Adipocyte (in vitro differentiated cells): Measurements from ENCODE around the gene ARHGAP19.

ENCODE experiments used
- DNase-seq: peaks from one replicate; pipeline ENCODE4 v3.0.0-alpha.2; 2015; ENCODE audit warnings: low read depth
- H3K27me3 ChIP-seq: replicated peaks from 2 replicates; pipeline ENCODE4 v1.7.0; 2013; ENCODE audit warnings: mild to moderate bottlenecking, low read length, moderate library complexity; ENCODE audit not compliant: control insufficient read depth, insufficient read depth
- H3K36me3 ChIP-seq: 2 replicates; pipeline ENCODE4 v1.7.0; 2013; ENCODE audit warnings: low read length, mild to moderate bottlenecking, moderate library complexity; ENCODE audit not compliant: control insufficient read depth, insufficient read depth, severe bottlenecking
- H3K4me1 ChIP-seq: 2 replicates; pipeline ENCODE4 v1.7.0; 2013; ENCODE audit warnings: mild to moderate bottlenecking, low read length, moderate library complexity; ENCODE audit not compliant: control insufficient read depth, insufficient read depth
- H3K4me3 ChIP-seq: 2 replicates; pipeline ENCODE4 v1.7.0; 2013; ENCODE audit warnings: mild to moderate bottlenecking, low read length, moderate library complexity
- H3K9ac ChIP-seq: 2 replicates; pipeline ENCODE4 v1.7.0; 2013; ENCODE audit warnings: mild to moderate bottlenecking, low read length, moderate library complexity
- H3K9me3 ChIP-seq: 2 replicates; pipeline ENCODE4 v1.7.0; 2013; ENCODE audit warnings: mild to moderate bottlenecking, low read length, moderate library complexity; ENCODE audit not compliant: control insufficient read depth

Gene ARHGAP19

GRCh38 chr10:97220355-97220754 is 72.1 kb downstream of the ARHGAP19 start:
- no peak for DNase-seq
- no peaks in the 10 kb centered on the region for H3K36me3 ChIP-seq
- no peaks in the 10 kb centered on the region for H3K9me3 ChIP-seq
- no peak overlapping the region for H3K9ac ChIP-seq
- H3K4me3 ChIP-seq: no peak overlapping the region
- peaks cover 16% of the 10 kb centered on the region for H3K4me1 ChIP-seq
- H3K27me3 ChIP-seq: no peaks in the 10 kb centered on the region

- DNase-seq: no peak
- no peak overlapping the region for H3K9ac ChIP-seq
- no peaks in the 10 kb centered on the region for H3K27me3 ChIP-seq
- H3K36me3 ChIP-seq: no peaks in the 10 kb centered on the region
- H3K4me3 ChIP-seq: no peak overlapping the region
- H3K4me1 ChIP-seq: peaks cover 4% of the 10 kb centered on the region
- H3K9me3 ChIP-seq: no peaks in the 10 kb centered on the region
Measured at GRCh38 chr10:97217299-97217698, 75.1 kb downstream of the ARHGAP19 start.

- H3K36me3 ChIP-seq: no peaks in the 10 kb centered on the region
- no peaks in the 10 kb centered on the region for H3K27me3 ChIP-seq
- H3K9me3 ChIP-seq: no peaks in the 10 kb centered on the region
- no peak overlapping the region for H3K9ac ChIP-seq
- H3K4me3 ChIP-seq: no peak overlapping the region
- no peak for DNase-seq
- peaks cover 4% of the 10 kb centered on the region for H3K4me1 ChIP-seq
Measured at GRCh38 chr10:97215619-97216260, 76.7 kb downstream of the ARHGAP19 start.

DNA sequence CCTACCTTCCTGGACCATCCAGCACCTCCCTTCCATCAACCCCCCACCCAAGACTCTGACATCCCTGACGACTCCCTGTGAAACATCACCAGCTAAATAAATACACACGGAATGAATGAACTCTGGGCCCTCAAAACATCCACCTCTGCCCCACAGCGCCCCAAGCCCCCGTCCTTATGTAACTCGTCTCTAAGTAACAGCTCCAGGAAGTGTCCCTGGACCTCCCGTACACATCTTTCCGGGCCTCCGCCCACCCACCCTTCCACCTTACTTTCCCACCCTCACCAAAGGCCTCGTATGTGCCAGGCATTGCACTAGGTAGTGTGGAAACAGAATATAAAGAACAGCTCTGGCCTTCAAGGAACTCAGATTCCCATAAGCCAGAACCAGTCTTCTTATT is 79.0 kb downstream of the ARHGAP19 start:
- H3K9ac ChIP-seq: no peak overlapping the region
- H3K4me3 ChIP-seq: no peak overlapping the region
- H3K27me3 ChIP-seq: peaks cover 3% of the 10 kb centered on the region
- no peaks in the 10 kb centered on the region for H3K9me3 ChIP-seq
- peaks cover 4% of the 10 kb centered on the region for H3K4me1 ChIP-seq
- DNase-seq: no peak
- no peaks in the 10 kb centered on the region for H3K36me3 ChIP-seq

- H3K27me3 ChIP-seq: peaks cover 10% of the 10 kb centered on the region
- H3K9ac ChIP-seq: no peak overlapping the region
- no peak for DNase-seq
- H3K4me1 ChIP-seq: no peaks in the 10 kb centered on the region
- no peaks in the 10 kb centered on the region for H3K9me3 ChIP-seq
- no peaks in the 10 kb centered on the region for H3K36me3 ChIP-seq
- no peak overlapping the region for H3K4me3 ChIP-seq
Measured at GRCh38 chr10:97211229-97211628, 81.2 kb downstream of the ARHGAP19 start.

DNA sequence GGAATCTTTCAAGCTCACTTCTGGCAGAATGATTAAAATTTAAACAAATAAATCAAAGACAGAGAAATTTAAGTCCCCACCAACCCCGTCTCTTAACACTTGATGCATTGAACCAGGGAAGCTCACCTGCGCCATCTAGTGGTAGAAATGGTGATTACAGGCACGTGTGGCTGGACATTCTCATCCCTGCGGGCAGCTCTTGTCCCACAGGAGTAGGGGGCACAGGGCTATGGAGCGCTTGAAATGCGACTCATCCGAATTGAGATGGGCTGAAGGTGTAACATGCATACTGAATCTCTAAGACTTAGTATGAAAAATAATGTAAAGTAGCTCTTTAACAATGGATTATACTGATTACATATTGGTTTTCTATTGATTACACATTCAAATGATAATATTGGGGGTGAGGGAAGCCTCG is 81.9 kb downstream of the ARHGAP19 start:
- Histone ChIP-seq H3K36me3 (no peaks in the 10 kb centered on the region), H3K9ac (no peak overlapping the region), H3K4me1 (no peaks in the 10 kb centered on the region), H3K9me3 (no peaks in the 10 kb centered on the region), H3K4me3 (no peak overlapping the region), H3K27me3 (peaks cover 10% of the 10 kb centered on the region)
- DNase-seq: peak; percentile 85

DNA sequence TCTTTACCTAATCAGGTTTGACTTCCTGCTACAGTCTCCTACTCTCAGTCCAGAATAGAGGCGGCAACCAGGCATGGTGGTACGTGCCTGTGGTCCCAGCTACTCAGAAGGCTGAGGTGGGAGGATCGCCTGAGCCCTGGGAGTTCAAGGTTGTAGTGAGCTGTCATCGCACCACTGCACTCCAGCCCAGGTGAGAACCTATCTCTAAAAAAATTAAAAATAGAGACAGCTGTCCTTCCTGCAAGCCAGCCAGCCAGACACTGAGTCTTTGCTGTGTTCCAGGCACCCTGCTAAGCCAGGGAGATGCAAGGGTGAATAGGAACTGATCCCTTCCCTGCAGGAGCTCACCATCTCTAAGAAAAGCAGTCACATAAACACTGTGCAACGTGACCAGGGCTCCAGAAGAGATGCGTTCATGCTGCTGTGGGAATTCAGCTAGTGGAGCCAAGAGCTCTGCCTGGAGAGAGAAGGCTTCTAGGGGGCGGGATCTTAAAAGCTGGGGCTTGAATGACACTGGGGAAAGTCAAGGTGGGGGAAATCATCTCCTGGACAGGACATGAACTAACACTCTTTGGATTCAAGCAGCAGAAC is 84.6 kb downstream of the ARHGAP19 start:
- Histone ChIP-seq H3K4me1 (no peaks in the 10 kb centered on the region), H3K9ac (no peak overlapping the region), H3K36me3 (no peaks in the 10 kb centered on the region), H3K9me3 (peaks cover 8% of the 10 kb centered on the region), H3K27me3 (peaks cover 10% of the 10 kb centered on the region), H3K4me3 (no peak overlapping the region)
- no peak for DNase-seq

DNA sequence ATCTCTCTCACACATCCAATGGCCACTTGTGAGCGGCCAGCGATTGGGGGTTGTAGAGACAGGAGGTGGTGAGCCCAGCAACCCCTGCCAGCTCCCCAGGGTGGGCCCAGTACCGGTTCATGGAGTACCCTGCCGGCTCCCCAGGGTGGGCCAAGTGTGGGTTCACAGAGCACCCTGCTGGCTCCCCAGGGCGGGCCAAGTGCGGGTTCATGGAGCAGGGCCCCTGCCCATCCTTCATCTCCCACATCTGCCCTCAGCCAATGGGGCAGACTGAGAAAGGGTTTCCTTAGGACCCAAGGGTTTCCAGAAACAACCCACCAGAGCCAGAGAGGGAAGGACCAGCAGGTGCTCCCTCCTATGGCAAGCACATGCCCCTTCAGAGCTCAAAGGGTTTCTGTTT is 85.3 kb downstream of the ARHGAP19 start:
- H3K36me3 ChIP-seq: no peaks in the 10 kb centered on the region
- H3K9ac ChIP-seq: no peak overlapping the region
- DNase-seq: no peak
- no peaks in the 10 kb centered on the region for H3K4me1 ChIP-seq
- H3K4me3 ChIP-seq: no peak overlapping the region
- peaks cover 10% of the 10 kb centered on the region for H3K27me3 ChIP-seq
- H3K9me3 ChIP-seq: peaks cover 8% of the 10 kb centered on the region

GRCh38 chr10:97204826-97205679 is 87.4 kb downstream of the ARHGAP19 start:
- Histone ChIP-seq H3K36me3 (no peaks in the 10 kb centered on the region), H3K9me3 (peaks cover 8% of the 10 kb centered on the region), H3K9ac (no peak overlapping the region), H3K4me3 (no peak overlapping the region), H3K27me3 (peaks cover 13% of the 10 kb centered on the region), H3K4me1 (no peaks in the 10 kb centered on the region)
- no peak for DNase-seq

DNA sequence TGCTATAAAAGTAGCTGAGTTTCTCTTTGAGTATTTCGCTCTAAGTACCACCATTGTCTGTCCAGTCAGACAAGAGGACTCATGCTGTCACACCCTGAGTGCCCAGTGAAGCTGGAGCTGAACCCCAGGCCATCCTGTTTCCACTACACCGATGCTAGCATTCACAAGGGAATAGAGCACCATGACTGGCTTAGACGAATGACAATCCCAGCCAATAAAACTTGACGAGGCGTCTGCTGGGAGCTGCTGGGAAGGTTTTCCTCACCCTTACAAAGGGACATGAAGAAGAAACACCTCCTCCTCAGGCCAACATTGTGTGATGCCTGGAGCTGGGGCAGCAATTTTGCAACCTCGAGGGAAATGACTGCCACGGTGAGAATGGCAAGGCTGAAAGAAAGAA is 89.2 kb downstream of the ARHGAP19 start:
- no peak overlapping the region for H3K9ac ChIP-seq
- peaks cover 9% of the 10 kb centered on the region for H3K27me3 ChIP-seq
- no peak overlapping the region for H3K4me3 ChIP-seq
- H3K36me3 ChIP-seq: no peaks in the 10 kb centered on the region
- H3K9me3 ChIP-seq: peaks cover 8% of the 10 kb centered on the region
- no peak for DNase-seq
- H3K4me1 ChIP-seq: no peaks in the 10 kb centered on the region

DNA sequence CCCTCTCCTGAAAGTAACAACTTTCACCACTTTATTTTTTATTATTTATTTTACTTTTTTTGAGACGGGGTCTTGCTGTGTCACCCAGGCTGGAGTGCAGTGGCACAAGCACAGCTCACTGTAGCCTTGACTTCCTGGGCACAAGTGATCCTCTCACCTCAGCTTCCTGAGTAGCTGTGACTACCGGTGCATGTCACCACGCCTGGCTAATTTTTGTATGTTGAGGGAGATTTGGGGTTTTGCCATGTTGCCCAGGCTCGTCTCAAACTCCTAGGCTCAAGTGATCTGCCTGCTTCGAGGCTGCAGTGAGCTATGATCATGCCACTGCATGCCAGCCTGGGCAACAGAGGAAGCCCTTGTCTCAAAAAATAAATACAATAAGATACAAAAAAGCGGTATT is 91.8 kb downstream of the ARHGAP19 start:
- H3K36me3 ChIP-seq: no peaks in the 10 kb centered on the region
- H3K4me3 ChIP-seq: no peak overlapping the region
- H3K4me1 ChIP-seq: no peaks in the 10 kb centered on the region
- peaks cover 6% of the 10 kb centered on the region for H3K27me3 ChIP-seq
- no peak overlapping the region for H3K9ac ChIP-seq
- no peak for DNase-seq
- H3K9me3 ChIP-seq: peaks cover 8% of the 10 kb centered on the region
